ENCODE results near the gene TMEM120A. TPM values are rescaled to one million over a fixed set of nuclear protein-coding genes. Genes with fewer than 3 reads are reported as not detected.

Gene TMEM120A
- total and polyA plus RNA-seq, 2 donors from 2014 or later, result 47.0 to 141 TPM

- DNase-seq, result peak; percentile 38 to 83 (median 55)
- H3K27ac ChIP-seq (ENCODE audit: low read depth in 2 of 2, low read length in 2 of 2), result peak overlapping the region; percentile 1 to 67
- H3K9ac ChIP-seq (ENCODE audit: low read length in 3 of 3), result peak overlapping the region in 1 of 3 donors; percentile 12
Observed at GRCh38 chr7:75988568-75989499, 5.6 kb downstream of the TMEM120A start.

GRCh38 chr7:75987805-75988567 is 6.4 kb downstream of the TMEM120A start:
- DNase-seq, result peak in 2 of 5 donors; percentile 47 to 74
- Histone ChIP-seq H3K9ac (ENCODE audit: low read length in 3 of 3) (no peak overlapping the region), H3K36me3 (ENCODE audit: control insufficient read depth in 2 of 3, insufficient read depth in 3 of 3, low read length in 3 of 3) (peaks cover 0 to 11% (median 8%) of the 10 kb centered on the region in 3 donors), H3K4me1 (ENCODE audit: control insufficient read depth in 2 of 3, insufficient read depth in 2 of 3, low read depth in 1 of 3, low read length in 3 of 3) (peaks cover 0 to 11% (median 8%) of the 10 kb centered on the region in 3 donors), H3K27ac (ENCODE audit: low read depth in 2 of 2, low read length in 2 of 2) (no peak overlapping the region), H3K4me3 (ENCODE audit: low read length in 3 of 3) (no peak overlapping the region), H3K27me3 (ENCODE audit: control insufficient read depth, insufficient read depth, low read length) (no peaks in the 10 kb centered on the region), H3K9me3 (ENCODE audit: control insufficient read depth in 2 of 3, insufficient read depth in 1 of 3, low read length in 3 of 3) (no peaks in the 10 kb centered on the region)
- FAIRE-seq, result no peak
- intact Hi-C loops (cut with DNase I), result no loop called here
- no peak for TF ChIP-seq CTCF (IDR thresholded peaks at IDR 0.05; ENCODE audit: borderline replicate concordance, extremely low read depth, insufficient read depth)

More at GRCh38 chr7:75988568-75989499, 5.6 kb downstream of the TMEM120A start:
- Histone ChIP-seq H3K36me3 (ENCODE audit: control insufficient read depth in 2 of 3, insufficient read depth in 3 of 3, low read length in 3 of 3) (peaks cover 0 to 8% (median 8%) of the 10 kb centered on the region in 3 donors), H3K27me3 (ENCODE audit: control insufficient read depth, insufficient read depth, low read length) (no peaks in the 10 kb centered on the region), H3K9me3 (ENCODE audit: control insufficient read depth in 2 of 3, insufficient read depth in 1 of 3, low read length in 3 of 3) (no peaks in the 10 kb centered on the region), H3K4me1 (ENCODE audit: control insufficient read depth in 2 of 3, insufficient read depth in 2 of 3, low read depth in 1 of 3, low read length in 3 of 3) (peaks cover 0 to 18% (median 8%) of the 10 kb centered on the region in 3 donors), H3K4me3 (ENCODE audit: low read length in 3 of 3) (no peak overlapping the region)
- intact Hi-C loops (cut with DNase I), result no loop called here
- TF ChIP-seq CTCF (IDR thresholded peaks at IDR 0.05; ENCODE audit: borderline replicate concordance, extremely low read depth, insufficient read depth), result no peak
- FAIRE-seq, result no peak

GRCh38 chr7:75987026-75987804 is 7.2 kb downstream of the TMEM120A start:
- no peak overlapping the region for H3K27ac ChIP-seq (ENCODE audit: low read depth in 2 of 2, low read length in 2 of 2)
- FAIRE-seq, result no peak
- no peaks in the 10 kb centered on the region for H3K27me3 ChIP-seq (ENCODE audit: control insufficient read depth, insufficient read depth, low read length)
- no peak overlapping the region for H3K9ac ChIP-seq (ENCODE audit: low read length in 3 of 3)
- peak in 2 of 5 donors; percentile 33 to 77 for DNase-seq
- H3K4me3 ChIP-seq (ENCODE audit: low read length in 3 of 3), result no peak overlapping the region
- no peaks in the 10 kb centered on the region for H3K9me3 ChIP-seq (ENCODE audit: control insufficient read depth in 2 of 3, insufficient read depth in 1 of 3, low read length in 3 of 3)
- intact Hi-C loops (cut with DNase I), result no loop called here
- peaks cover 0 to 13% (median 11%) of the 10 kb centered on the region in 3 donors for H3K36me3 ChIP-seq (ENCODE audit: control insufficient read depth in 2 of 3, insufficient read depth in 3 of 3, low read length in 3 of 3)
- H3K4me1 ChIP-seq (ENCODE audit: control insufficient read depth in 2 of 3, insufficient read depth in 2 of 3, low read depth in 1 of 3, low read length in 3 of 3), result peaks cover 0 to 10% (median 8%) of the 10 kb centered on the region in 3 donors
- TF ChIP-seq CTCF (IDR thresholded peaks at IDR 0.05; ENCODE audit: borderline replicate concordance, extremely low read depth, insufficient read depth), result no peak
